Measurements from ENCODE around the gene CCDC74B.
A peak's percentile ranks its signal among the peaks of the same experiment; 100 is the strongest.
"Not testable (repeated sequence)": the region's sequence is repeated elsewhere in the genome, so short reads cannot be mapped to it uniquely, and the experiment has no call there.

CCDC74B gene

DNA sequence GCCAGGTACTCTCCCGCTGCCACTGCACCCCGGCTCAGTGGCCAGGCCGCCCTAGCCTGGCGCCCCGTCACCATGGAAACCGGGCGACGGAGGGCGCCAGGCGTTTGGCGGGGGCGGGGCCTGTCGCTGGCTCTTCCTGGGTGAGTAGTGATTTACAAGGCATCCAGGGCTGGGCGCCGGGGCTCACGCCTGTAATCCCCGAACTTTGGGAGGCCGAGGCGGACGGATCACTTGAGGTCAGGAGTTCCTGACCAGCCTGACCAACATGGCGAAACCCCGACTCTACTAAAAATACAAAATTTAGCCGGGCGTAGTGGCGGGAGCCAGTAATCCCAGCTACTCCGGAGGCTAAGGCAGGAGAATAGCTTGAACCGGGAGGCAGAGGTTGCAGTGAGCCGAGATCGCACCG, at the start of gene CCDC74B:
Gene CCDC74B, minus strand, starts transcription at position 107 of the 409 bp plus-strand sequence. CDS start 116 bp downstream, outside the sequence.
- DNase-seq (ENCODE audit: extremely low spot score); POLR2A ChIA-PET; CTCF ChIA-PET: not testable (repeated sequence)
- TF ChIP-seq, protein P1, sequence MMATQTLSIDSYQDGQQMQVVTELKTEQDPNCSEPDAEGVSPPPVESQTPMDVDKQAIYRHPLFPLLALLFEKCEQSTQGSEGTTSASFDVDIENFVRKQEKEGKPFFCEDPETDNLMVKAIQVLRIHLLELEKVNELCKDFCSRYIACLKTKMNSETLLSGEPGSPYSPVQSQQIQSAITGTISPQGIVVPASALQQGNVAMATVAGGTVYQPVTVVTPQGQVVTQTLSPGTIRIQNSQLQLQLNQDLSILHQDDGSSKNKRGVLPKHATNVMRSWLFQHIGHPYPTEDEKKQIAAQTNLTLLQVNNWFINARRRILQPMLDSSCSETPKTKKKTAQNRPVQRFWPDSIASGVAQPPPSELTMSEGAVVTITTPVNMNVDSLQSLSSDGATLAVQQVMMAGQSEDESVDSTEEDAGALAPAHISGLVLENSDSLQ (IDR thresholded peaks at IDR 0.05): peak; percentile 92

DNA sequence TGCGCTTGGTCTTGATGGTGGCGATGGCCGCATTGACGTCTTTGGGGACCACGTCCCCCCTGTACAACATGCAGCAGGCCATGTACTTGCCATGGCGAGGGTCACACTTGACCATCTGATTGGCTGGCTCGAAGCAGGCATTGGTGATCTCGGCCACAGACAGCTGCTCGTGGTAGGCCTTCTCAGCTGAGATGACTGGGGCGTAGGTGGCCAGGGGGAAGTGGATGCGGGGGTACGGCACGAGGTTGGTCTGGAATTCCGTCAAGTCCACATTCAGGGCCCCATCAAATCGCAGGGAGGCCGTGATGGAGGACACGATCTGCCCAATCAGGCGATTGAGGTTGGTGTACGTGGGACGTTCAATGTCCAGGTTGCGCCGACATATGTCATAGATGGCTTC, 48.9 kb upstream of the CCDC74B start:
- POLR2A ChIA-PET; CTCF ChIA-PET; DNase-seq (ENCODE audit: extremely low spot score): not testable (repeated sequence)

DNA sequence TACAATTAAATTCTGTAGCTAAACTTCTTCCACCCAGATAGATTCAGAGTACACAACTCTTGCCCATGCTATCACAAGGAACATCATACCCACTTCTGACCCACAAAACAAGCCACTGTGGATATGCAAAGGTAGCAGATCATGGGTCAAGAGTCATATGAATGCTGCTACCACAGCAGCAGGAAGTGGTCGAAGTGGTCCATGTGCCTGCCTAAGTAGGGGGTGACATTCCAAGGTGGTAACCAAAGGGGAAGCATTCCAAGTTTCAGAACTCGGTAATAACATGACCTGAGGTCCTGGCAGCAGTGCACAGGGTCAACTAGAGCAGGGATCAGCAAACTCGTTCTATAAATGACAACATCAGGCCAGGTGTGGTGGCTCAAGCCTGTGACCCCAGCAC, 47.5 kb upstream of the CCDC74B start:
- CTCF ChIA-PET; DNase-seq (ENCODE audit: extremely low spot score); POLR2A ChIA-PET: not testable (repeated sequence)

DNA sequence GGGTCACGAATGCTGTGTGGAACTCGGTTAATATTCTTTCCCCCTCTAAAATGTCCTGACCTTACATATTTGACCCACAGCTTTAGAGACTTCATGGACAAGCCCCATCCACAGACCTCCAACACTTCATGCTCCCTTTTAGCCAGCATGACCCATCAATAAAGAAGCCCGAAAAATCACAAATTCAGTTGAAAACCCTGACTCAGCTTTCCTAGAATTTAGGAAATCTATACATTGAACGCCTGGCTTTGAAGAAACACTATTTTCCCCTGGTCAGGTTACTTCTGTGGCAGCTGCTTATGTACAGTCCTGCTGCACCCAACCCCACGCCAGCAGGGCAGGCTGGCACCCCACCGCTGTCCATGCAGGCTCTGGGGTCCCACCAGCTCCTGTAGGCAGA, 46.4 kb upstream of the CCDC74B start:
- DNase-seq (ENCODE audit: extremely low spot score); CTCF ChIA-PET; POLR2A ChIA-PET: not testable (repeated sequence)

DNA sequence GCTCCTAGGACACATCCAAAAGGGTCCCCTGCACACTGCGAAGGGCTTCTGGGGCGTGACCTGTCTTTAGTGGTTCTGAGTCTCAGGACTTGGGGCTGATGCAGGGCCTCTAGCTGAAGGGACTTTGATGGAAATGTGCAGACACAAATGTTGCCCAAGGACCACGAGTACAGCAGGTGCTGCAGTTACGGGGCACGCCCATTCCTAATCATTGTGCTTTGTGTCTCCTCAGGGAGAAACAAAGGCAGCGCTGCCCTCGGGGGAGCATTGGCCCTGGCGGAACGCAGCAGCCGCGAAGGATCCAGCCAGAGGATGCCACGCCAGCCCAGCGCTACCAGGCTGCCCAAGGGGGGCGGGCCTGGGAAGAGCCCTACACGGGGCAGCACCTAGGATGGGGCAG, 45.3 kb upstream of the CCDC74B start:
- DNase-seq (ENCODE audit: extremely low spot score): no peak
- TF ChIP-seq SUZ12 (IDR thresholded peaks at IDR 0.05): no peak
- ChIA-PET CTCF (no interaction called here), POLR2A (no interaction called here)

DNA sequence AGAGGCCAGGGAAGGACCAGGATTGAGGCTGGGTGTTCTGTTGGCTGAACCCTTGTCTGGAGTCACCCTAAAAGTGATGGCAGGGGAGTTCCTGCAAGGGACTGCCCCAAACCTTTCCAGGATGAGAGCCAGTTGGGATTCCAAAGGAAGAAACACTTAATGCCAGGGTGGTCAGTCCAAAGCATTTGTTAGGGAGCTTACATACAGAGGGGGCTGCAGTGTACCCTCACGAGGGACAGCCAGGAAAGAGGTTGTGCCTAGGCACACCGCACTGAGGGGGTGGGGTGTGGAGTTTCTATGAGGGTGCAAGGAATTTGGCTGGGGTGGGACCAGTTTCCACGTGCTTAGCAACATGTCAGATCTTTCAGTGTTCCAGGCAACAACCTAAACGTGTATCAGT, 44.0 kb upstream of the CCDC74B start:
- DNase-seq (ENCODE audit: extremely low spot score); CTCF ChIA-PET; POLR2A ChIA-PET: not testable (repeated sequence)

DNA sequence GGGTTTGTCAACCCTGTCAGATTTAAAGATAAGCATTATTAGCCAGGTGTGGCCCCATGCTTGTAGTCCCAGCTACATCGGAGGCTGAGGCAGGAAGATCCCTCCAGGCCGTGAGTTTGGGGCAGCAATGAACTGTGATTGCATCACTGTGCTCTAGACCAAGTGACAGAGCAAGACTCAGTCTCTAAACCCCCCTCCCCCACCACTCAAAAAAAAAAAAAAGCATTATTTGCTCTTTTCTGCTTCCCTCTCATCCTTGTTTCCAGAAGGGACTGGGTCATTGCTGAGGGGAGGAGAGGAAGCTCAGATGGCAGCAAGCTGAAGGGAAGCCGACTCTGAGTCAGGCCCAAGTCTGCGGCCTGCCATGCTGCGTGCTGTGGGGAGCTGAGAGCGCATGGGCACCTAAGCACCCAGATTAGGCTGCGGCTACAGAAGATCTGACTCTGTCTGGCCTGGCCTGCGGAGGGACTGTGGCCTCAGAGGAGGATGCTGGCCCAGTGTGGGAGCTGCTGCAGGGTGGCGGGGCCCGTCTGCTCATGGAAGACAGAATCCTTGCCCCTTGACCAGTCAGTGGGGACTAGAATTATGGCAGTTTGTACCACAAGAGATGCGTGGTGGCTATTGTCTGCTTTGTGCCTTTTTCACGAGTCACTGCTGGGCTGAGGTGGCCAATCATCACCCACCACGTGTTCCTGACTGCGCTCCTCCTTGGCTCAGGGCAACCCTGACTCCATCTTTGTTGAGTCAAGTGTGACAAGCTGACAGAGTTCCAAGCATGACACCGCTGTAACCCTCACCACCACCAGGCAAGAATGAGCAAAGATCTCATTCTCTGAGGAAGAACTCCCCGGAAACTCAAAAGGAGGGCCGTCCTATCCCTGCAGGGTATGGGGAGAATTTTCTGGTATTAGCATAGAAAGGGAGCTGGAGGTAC, 43.2 kb upstream of the CCDC74B start:
- DNase-seq (ENCODE audit: extremely low spot score); POLR2A ChIA-PET: not testable (repeated sequence)

DNA sequence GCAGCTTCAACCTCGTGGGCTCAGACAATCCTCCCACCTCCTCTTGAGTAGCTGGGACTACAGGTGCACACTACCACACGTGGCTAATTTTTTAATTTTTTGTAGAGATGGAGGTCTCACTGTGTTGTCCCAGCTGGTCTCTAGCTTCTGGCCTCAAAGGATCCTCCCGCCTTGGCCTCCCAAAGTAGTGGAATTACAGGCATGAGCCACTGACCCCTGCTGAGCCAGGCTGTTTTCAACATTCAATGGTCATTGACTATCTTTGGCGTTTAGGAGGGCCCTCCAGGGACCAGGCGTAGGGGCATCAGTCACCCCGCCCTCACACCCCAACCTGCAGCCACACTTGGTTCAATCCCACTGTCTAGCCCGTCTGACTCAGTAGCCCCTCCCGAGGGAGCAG, 42.4 kb upstream of the CCDC74B start:
- POLR2A ChIA-PET: no interaction called here
- TF ChIP-seq HDGF (IDR thresholded peaks at IDR 0.05; ENCODE audit: borderline replicate concordance) (no peak), ZNF384 (IDR thresholded peaks at IDR 0.05) (no peak), ARNT (IDR thresholded peaks at IDR 0.05) (no peak), SP1 (IDR thresholded peaks at IDR 0.05) (no peak), FOXM1 (IDR thresholded peaks at IDR 0.05; ENCODE audit: borderline replicate concordance) (no peak), BHLHE40 (IDR thresholded peaks at IDR 0.05; ENCODE audit: borderline replicate concordance) (no peak)
- DNase-seq (ENCODE audit: extremely low spot score): no peak
- CTCF ChIA-PET: no interaction called here

More for the DNA sequence above, 43.2 kb upstream of the CCDC74B start:
- CTCF ChIA-PET: not testable (repeated sequence)

DNA sequence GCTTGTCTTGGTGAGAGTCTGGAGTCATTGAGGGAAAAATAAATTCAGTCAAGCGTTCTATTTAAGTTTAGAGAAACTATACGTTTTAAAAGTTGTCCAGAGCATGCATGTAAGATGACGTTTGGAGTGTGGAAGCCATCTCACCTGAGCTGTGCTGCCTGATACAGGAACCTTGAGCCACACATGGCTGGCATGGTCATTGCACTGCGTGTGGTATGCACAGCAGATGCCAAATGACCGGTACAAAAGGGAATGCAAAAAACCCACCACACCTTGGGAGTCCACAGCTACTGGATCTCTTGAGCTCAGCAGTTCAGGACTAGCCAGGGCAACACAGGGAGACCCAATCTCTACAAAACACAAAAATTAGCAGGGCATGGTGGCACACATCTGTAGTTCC, 41.5 kb upstream of the CCDC74B start:
- no peak for DNase-seq (ENCODE audit: extremely low spot score)
- ChIA-PET CTCF (no interaction called here), POLR2A (no interaction called here)
- TF ChIP-seq BHLHE40 (IDR thresholded peaks at IDR 0.05; ENCODE audit: borderline replicate concordance): no peak

DNA sequence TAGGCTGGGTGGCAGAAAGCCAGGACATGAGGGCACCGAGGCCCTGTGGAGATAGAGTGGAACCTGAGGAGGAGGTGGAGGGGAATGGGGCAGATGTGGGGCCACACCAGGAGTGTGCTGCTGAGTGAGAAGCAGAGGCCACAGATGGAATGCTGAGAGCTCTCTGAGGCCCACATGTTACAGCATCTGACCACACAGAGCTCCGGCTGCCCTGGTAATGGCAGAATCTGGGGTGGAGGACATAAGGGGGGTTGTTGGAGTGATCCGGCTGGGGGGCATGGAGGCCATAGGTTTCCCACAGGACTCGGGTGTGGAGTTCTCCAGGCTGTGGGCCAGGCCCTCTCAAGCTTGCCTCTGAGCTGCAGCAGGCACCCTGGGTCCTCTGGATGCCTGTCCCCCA, 41.0 kb upstream of the CCDC74B start:
- POLR2A ChIA-PET: no interaction called here

More for the DNA sequence above, 41.0 kb upstream of the CCDC74B start:
- DNase-seq (ENCODE audit: extremely low spot score): no peak
- CTCF ChIA-PET: no interaction called here
- TF ChIP-seq NFRKB (IDR thresholded peaks at IDR 0.05) (no peak), HDGF (IDR thresholded peaks at IDR 0.05; ENCODE audit: borderline replicate concordance) (no peak), SP1 (IDR thresholded peaks at IDR 0.05) (no peak), CTBP1 (IDR thresholded peaks at IDR 0.05; ENCODE audit: borderline replicate concordance) (no peak), SUZ12 (IDR thresholded peaks at IDR 0.05) (no peak), L3MBTL2 (conservative IDR thresholded peaks at IDR 0.05) (no peak), ARNT (IDR thresholded peaks at IDR 0.05) (no peak), LEF1 (IDR thresholded peaks at IDR 0.05; ENCODE audit: borderline replicate concordance) (no peak), FOXA1 (IDR thresholded peaks at IDR 0.05) (no peak), BHLHE40 (IDR thresholded peaks at IDR 0.05; ENCODE audit: borderline replicate concordance) (no peak), ZNF384 (IDR thresholded peaks at IDR 0.05) (no peak), FOXK2 (IDR thresholded peaks at IDR 0.05) (no peak), ELF4 (IDR thresholded peaks at IDR 0.05) (no peak), FOXM1 (IDR thresholded peaks at IDR 0.05; ENCODE audit: borderline replicate concordance) (no peak), TARDBP (IDR thresholded peaks at IDR 0.05) (no peak)
- TF ChIP-seq, protein P1 (IDR thresholded peaks at IDR 0.05): no peak
